Measurements from ENCODE around the gene TMEM258.

The TMEM258 gene

DNA sequence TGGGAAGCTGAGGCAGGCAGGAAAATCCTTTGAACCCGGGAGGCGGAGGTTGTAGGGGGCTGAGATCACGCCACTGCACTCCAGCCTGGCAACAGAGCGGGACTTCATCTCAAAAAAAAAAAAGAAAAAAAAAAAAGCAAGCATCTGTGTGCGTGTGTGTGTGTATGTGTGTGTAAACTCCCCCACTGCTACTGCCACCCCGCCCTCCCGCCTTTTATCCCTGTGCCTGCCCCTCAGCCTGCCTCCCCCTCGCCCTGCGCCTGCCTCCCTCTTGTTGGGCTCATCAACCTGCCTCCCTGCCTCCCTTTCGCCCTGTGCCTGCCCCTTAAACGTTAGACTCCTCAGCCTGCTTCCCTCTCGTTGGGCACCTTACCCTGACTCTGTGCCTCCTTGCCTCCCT, 18.0 kb downstream of the TMEM258 start:
- no peak for DNase-seq

DNA sequence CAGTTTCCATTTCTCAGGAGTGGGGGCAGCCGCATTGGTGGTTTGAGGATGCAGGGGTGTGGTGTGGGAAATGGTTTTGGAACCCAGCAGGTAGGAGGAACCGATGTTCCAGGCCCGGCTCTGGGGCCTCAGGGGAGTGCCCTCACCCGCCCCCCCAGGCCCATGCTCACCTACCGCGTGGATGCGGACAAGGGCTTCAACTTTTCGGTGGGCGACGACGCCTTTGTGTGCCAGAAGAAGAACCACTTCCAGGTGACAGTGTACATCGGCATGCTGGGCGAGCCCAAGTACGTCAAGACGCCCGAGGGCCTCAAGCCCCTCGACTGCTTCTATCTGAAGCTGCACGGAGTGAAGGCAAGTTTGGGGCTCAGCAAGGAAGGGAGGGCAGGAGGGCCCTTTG, 18.6 kb downstream of the TMEM258 start:
- DNase-seq, result no peak

DNA sequence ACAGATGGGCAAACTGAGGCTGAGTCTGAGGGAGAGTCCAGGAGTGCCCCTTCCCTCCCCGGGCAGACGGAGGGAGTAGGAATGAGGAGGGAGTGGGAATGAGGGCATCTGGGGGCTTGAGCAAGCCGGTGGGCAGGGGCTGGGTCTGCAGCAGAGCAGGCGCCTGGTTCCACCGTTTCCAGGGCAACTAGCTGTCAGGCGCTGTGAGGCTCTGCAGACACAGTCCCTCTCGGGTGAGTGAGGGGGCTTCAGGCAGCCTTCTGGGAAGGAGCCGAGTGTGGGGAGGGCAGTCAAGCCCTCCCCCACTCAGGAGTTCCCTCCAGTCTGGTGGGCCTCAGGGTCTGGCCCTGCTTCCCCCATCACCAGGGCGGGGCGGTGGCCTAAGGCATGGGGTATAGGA, 19.0 kb downstream of the TMEM258 start:
- no peak for DNase-seq

DNA sequence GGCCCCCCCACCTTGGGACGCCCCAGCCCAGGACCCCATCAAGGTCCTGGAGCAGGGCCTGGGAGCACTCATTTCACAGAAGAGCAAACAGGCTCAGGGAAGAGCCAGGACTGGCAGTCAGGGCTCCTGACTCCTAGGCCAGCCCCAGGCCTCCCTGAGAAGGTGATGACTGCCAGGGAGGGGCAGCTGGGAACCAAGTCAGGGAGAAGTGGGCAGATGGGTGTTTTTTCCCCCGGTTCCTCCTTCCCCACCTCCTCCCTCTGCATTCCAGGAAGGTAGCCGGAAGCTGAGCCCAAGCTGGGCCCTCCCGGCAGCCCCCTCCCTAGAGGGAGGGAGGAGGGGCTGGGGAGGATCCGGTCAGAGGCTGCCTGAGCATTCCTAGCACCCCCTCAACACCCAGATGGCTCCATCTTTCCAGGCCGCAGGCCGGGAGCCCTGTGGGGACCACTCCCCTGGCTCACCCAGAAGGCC, 20.4 kb downstream of the TMEM258 start:
- no peak for DNase-seq

DNA sequence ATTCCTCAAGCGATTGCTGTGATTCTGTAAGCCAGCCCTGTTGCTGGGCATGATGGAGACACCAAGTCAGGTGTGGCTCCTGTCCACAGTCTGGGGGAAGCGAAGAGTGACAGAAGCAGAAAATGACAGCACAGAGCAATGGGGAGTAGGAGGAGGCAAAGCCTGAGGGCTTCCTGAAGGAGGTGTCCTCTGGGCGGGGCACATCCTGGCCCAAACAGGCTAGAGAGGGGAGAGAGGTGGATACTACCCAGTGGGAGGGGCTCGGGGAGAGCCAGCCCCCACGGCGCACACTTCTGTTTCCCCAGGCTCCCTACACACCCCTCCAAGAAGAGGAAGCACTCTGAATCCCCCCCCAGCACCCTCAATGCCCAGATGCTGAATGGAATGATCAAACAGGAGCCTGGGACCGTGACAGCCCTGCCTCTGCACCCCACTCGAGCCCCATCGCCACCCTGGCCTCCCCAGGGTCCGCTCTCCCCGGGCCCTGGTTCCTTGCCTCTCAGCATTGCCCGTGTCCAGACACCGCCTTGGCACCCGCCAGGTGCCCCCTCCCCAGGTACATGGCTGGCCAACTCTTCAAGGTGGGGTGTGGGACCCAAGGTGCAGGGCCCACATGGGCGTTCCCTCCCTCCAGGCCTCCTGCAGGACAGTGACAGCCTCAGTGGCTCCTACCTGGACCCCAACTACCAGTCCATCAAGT, 21.1 kb downstream of the TMEM258 start:
- no peak for DNase-seq

DNA sequence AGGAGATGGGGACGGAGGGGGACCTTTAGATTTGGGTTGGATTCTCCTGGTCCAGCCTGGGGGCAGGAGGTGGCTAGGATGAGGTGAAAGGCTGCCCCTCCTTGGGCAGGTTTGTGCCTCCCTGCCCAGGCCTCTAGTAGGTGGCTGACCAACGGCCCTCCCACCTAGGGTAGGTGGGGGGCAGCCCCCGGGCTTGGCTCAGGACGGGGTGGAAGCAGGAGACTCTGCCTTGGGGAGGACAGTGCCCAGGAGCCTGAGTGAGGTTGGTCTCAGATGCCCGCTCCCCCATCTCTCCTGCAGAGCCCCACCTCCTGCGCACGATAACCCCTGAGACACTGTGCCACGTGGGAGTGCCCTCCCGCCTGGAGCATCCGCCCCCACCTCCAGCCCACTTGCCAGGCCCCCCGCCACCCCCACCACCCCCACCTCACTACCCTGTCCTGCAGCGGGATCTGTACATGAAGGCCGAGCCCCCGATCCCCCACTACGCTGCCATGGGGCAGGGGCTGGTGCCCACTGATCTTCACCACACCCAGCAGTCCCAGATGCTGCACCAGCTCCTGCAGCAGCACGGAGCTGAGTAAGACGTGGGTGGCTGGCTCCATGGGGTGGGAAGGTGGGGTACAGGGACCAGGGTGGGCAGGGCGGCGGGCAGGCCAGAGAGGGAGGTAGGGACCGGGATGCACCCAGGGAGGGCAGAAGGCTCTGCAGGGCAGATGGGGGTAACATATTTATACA, 22.3 kb downstream of the TMEM258 start:
- no peak for DNase-seq

DNA sequence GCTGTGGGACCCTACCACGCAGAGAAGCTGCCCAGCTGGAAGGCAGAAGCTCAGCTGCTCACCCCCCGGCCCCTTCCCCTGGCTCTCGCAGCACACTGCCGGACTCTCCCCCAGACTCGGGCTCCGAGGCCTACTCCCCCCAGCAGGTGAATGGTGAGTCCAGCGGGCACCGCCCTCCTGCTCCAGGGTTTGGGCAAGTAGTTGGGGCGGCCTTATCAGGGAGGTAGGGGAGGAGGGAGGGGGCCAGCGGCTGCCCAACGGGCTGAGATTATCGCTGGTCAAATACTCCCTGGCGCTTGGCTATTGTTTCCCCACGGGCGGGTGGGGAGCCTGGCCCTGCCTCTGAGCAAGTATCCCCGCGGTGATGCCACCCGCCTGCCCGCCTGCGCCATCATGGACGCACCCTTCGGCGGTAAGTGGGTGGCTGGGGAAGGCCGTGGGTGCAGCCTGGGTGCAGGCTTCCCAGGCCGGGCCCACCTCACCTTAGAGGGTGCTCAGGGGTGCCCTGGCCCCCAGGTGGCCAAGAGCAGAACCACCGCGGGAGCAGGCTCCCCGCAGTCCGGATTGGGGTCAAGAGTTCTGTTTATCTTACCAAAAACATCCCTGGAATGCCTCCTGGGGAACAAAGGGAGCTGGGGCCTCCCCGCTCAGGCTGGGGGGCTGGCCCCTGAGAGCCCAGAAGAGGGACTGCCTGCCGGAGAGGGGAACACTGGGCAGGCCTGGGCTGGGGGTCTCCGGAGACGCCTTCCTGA, 23.1 kb downstream of the TMEM258 start:
- no peak for DNase-seq

DNA sequence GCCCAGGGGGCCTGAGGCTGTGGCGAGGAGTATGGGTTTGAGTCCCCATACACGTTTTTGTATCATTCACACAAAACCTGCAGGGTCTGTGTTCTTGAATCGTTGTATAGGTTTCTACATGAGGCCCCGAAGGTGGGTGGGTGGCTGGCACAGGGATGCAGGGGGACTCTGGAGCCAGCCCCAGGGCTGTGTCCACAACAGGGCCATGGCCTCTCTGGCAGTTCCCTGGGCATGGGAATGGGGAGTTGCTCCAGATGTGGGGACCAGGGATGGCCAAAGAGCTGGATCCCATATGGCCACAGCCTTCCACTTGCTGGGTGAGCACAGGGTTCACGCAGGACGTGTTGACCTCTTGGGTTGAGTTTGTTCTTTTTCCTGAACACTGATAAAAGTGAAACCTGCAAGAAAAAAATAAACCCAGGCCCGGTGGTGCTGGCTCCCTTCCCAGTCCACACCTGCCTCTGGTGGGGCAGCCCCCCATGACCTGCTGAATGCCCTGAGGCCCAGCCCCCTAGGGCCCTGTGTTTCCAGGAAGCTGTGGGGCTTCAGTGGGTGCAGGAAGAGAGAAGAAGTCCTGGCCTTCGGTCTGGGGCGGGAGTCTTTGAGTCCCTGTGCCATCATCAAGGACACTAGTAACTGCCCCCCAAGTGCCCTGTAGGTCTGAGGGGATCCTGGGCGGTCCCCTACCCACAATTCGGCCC, 23.9 kb downstream of the TMEM258 start:
- no peak for DNase-seq

DNA sequence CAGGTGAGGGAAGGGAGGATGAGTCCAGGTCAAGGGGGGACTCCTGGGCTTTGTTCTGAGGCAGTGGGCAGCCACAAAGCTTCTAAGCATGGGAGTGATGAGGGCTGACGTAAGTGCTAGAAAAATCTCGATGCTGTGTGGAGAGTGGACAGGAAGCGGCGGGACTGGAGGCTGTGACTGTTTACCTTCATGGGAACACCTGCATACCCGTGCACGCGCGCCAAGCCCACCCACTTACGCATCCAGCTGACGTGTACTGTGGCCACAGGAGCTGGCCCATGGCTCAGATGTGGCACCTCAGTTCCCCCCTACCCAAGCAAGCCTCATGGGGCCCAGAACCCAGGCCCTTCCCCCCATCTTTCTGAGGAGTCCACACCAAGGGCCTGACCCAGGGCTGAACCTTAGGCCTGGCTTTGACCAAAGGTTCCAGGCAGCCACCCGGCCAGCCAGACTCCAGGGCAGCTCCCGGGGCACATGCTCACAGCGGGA, 26.0 kb downstream of the TMEM258 start:
- no peak for DNase-seq

DNA sequence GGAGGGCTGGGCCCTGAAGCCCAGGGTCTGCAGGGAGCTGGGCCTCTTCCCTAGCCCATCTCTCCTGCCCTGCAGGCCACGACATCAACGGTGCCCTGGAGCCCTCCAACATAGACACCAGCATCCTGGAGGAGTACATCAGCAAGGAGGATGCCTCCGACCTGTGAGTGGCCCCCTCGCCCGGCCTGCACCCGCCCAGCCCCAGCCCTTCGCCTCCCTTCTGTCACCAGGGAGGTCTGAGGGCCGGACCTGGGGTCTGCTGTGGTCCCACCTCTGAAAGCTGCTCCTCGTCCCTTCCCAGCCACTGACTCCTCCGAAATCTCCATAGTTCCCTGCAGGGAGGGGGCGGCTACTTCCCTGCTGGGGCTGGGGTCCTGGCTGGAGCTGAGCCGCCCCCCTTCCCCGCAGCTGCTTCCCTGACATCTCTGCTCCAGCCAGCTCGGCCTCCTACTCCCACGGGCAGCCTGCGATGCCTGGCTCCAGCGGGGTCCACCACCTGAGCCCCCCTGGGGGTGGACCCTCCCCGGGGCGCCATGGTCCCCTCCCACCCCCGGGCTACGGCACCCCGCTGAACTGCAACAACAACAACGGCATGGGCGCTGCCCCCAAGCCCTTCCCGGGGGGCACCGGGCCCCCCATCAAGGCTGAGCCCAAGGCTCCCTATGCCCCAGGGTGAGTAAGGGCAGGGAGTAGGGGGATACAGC, 26.7 kb downstream of the TMEM258 start:
- no peak for DNase-seq

DNA sequence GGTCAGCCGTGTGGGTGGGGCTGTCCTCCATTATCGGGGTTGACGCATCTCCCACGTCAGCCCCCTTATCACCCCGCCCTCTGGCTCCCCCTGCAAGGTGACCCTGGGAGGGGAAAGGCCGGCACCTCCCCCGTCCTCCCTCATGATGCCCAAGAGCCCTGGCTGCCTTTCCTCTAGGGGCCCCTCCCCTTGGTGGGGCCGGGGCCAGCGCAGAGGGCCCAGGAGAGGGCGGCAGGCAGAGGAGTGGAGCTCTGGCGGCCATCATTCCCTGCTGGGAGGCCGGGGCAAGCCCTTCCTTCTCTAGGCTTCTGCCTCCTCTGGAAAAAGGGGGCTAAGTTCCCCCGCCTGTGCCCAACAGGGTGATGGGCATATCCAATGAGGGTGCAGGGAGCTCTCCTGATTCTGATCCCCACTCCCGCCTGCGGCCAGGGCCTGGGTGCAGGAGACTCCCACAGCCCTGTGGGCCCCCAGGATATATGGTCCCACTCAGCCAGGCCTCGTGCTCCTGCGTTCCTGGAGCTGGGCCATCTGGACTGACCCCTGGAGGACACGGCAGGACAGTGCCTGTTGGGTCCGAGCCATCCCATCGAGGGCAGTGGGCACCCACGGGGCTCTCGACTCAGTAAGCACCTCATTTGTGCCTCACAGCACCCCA, 27.7 kb downstream of the TMEM258 start:
- DNase-seq, result no peak

DNA sequence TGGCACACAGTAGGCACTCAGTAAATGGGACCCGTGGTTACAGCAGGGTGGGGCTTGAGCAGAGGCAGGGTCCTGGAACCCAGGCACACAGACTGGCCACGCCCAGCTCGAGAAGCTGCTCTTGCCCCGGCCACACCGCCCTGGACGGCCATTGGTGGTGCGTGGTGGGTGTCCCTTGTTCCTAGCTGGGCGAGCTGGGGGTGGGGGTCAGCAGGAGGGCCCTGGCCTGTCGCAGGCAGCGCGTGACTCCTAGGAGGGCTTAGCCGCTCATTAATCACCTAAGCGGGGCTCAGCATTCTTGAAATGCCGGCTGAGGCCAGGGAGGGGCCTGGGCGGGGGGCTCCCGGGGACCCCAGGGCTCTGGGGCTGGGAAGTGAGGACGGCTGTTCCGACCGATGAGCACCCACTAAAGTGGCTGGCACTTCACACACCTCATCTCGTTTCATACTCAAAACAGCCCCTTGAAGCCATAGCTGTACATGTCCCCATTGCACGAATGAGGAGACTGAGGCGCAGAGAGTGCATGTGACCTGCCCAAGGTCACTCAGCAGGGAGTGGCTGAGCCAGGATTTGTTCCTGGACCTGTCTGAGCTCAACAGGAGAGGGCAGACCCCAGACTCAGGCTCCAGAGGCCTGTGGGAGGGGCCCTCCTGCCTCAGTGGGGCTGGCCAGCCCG, 28.3 kb downstream of the TMEM258 start:
- no peak for DNase-seq

DNA sequence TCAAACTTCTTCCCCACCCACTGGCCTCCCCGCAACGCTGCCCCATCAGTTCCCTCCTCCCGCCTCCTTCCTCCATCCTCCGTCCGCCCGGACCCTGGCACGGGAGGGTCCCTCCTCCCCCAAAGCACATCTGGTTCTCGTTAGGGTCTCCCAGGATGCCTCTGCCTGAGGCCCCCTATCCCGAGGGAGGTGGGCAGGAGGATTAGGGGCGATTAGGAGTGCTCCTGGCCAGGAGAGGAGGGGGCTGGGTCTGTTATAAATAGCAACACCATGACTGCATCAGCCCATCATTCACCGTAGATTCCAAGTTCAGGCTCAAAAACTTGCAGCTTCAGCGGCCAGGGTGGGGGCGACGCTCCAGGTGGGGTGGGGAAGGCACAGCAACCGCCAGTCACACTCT, 29.6 kb downstream of the TMEM258 start:
- no peak for DNase-seq

DNA sequence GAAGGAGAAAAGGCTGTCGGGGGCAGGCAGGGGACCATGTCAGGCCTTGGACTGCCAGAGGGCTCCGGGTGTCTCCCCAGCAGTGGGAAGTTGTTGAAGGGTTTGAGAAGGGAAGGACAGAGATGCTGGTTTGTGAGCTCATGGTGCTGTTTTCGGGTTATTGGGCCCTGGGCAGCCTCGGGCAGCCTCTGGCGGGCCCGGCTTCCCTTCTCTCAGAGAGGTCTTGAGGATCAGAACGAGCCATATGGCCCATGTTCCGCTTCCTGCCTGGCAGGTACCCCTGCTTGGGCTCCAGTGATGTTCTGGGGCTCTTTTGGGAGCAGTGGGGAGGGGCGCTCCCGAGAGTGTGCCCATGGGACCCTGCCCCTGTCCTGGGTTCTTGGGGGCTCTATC, 30.2 kb downstream of the TMEM258 start:
- DNase-seq, result no peak

DNA sequence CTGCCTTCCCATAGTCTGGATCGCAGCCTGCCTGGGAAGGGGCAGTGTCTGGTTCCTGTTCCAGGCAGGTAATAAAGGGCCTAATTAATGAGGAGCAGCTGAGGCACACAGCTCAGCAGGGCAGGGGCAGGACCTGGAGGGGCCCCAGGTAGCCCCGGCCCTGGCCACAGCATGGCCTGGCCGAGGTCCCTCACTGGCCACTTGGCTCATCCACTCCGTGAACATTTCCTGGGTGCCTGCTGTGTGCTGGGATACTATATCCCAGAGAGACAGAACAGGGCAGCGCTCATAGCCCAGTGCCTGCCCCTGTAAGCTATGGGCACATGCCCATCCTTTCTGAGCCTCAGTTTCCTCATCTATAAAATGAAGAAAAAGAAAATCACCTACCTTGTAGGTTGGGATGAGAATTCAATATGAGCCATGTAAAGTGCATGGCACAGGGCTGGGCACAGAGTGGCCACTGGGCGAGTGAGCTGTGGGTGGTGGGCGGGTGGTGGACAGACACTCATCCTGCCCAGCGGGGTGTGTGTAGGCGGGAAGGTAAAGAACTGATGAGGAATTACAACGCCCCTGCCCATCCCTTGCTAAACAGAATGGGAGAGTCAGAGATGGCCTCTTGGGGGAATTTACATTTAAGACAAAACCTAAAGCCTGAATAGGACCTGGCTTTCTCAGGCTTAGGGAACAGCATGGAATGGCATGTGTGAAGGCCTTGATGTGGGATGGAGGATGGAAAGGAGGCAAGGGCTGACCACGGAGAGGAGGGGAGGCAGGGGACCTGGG, 30.8 kb downstream of the TMEM258 start:
- DNase-seq, result no peak

DNA sequence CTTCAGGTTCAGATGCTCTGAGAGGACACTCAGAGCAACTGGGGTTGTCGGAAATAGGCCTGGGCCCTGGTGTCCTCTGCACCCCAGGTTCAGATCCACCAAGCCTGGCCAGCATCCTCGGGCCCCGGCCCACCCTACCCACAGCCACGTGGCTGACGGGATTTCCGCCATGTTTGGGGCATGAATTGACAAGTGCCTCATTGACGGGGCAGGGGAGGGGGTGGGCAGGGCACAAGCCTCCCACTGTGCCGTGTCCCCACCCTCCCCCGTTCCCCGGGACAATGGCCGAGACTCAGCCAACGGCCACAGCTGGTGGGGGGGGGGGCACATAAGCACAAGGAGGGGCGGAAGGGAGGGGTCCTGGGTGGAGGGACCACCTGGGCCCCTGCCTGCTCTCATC, 31.5 kb downstream of the TMEM258 start:
- no peak for DNase-seq

DNA sequence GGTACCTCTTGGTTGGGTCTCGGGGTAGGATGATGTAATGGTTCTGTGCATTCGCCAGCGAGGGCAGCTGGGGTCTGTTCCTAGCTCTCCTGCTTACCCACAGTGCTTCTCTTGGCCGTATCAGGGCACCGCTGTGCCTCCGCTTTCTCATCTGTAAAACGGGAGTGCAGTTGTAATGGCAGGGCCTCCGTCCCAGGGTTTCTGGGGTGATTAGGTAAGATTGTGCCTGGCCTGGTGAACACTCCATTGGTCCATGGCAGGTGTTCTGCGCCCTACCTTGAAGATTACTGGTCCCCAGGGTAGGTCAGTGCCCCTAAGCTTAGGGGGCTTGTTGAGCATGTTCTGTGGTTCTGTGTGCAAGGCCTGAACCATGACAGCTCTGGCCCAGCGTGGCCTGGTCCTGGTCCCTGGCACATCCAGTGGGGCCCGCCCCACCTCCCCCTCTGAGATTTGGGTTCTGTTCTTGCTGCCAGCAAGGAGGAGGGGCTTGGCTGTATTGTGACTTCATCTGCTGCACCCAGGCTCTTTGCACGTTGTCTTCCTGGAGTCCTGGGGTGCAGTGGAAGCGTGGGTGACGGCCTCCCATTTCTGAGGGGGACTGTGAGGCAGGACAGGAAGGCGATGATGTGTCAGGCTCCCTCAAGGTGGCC, 35.1 kb downstream of the TMEM258 start:
- no peak for DNase-seq

DNA sequence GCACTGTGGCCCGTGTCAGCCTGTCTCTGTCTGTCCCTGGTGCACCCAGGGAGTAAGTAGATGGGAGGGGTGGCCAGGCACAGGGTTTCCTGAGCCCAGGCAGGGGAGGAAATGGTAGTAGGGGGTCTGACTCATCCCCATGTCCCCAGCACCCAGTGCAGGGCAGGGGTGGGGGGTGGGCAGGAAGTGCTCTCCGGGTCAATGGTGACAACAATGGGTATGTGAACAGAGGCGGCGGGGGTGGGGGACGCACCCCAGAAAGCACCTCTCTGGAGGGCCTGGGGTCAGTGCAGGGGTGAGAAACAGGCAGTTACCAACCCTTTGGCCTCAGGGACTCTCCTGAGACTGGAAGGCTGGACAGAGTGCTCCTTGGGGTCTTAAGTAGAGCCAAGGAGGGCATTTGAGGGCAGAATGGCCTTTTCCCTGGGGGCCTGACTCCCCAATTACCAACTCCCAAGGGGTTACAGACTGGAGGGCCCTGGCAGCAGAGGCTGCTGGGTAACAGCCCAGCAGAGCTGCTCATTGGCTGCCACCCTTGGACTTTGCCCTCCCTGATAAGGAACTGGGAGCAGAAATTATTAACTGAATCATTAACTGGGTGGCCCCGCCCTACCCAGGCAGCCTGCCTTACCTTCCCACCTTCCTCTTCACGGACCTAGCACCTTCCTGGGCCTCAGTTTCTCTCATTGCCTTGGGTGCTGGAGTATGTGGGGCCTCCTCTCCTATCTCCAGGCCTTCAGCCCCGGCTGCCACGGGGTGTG, 35.8 kb downstream of the TMEM258 start:
- no peak for DNase-seq

DNA sequence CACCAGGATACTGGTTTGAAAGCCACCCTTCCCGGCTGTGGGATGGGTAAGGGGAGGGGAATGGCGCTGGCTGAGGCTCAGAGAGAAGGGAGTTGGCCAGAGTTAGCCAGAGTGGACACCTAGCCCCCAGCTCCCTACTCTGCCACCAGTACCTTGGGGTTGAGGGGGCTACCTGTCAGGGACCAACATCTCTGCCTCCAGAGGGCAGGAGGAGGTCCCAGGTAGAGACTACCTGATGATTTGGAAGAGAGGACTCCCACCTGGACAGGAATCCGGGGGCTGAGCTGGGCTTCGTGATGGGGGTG, 36.3 kb downstream of the TMEM258 start:
- no peak for DNase-seq

All from NCI-H187 (cell line).